HAP-1 (cell line): ENCODE results near the gene PDCD11.

Experiments
- DNase-seq, 2 experiments: peaks; one replicate each; pipeline ENCODE4 v3.0.0-alpha.2; 2016 to 2020; ENCODE audit warnings: low spot score in 2 of 2
- H3K27me3 ChIP-seq: fragments of 250-450 bp; sonication (Bioruptor Pico); 2 replicates; pipeline ENCODE4 v1.5.1; 2020; ENCODE audit warnings: low read depth, mild to moderate bottlenecking, moderate library complexity
- H3K36me3 ChIP-seq: fragments of 250-450 bp; sonication (Bioruptor Pico); replicated peaks from 2 replicates; pipeline ENCODE4 v1.5.1; 2020; ENCODE audit warnings: mild to moderate bottlenecking
- H3K4me1 ChIP-seq: fragments of 250-450 bp; sonication (Bioruptor Pico); 2 replicates; pipeline ENCODE4 v1.5.1; 2020; ENCODE audit warnings: mild to moderate bottlenecking
- H3K4me3 ChIP-seq: fragments of 250-450 bp; sonication (Bioruptor Pico); 2 replicates; pipeline ENCODE4 v1.5.1; 2020; ENCODE audit warnings: mild to moderate bottlenecking, moderate library complexity
- H3K9me3 ChIP-seq: fragments of 250-450 bp; sonication (Bioruptor Pico); 2 replicates; pipeline ENCODE4 v1.5.1; 2020; ENCODE audit warnings: mild to moderate bottlenecking, moderate library complexity
- in situ Hi-C: fragments of 300-500 bp; cut with MboI; formaldehyde crosslinking; loops from 3 replicates; pipeline ENCODE4 v1.14.3; 2020; ENCODE audit warnings: low sequenced_read_pairs, inconsistent platforms, mixed read lengths

The PDCD11 gene

GRCh38 chr10:103448746-103449145 lies 52.3 kb downstream of the PDCD11 start:
- no peak for DNase-seq
- Histone ChIP-seq H3K27me3 (no peaks in the 10 kb centered on the region), H3K4me3 (no peak overlapping the region), H3K9me3 (no peaks in the 10 kb centered on the region), H3K36me3 (peaks cover 37% of the 10 kb centered on the region), H3K4me1 (peaks cover 6% of the 10 kb centered on the region)
- in situ Hi-C loops: no loop called here

- no peak overlapping the region for H3K4me3 ChIP-seq
- H3K36me3 ChIP-seq: peaks cover 30% of the 10 kb centered on the region
- H3K27me3 ChIP-seq: no peaks in the 10 kb centered on the region
- DNase-seq: no peak
- no peaks in the 10 kb centered on the region for H3K9me3 ChIP-seq
- in situ Hi-C loops: no loop called here
- peaks cover 6% of the 10 kb centered on the region for H3K4me1 ChIP-seq
Observed at GRCh38 chr10:103449208-103450144, 53.0 kb downstream of the PDCD11 start.

- Histone ChIP-seq H3K9me3 (no peaks in the 10 kb centered on the region), H3K4me1 (peaks cover 6% of the 10 kb centered on the region), H3K36me3 (peaks cover 22% of the 10 kb centered on the region), H3K4me3 (no peak overlapping the region), H3K27me3 (no peaks in the 10 kb centered on the region)
- in situ Hi-C loops: no loop called here
- DNase-seq: no peak
Observed at GRCh38 chr10:103450201-103450695, 53.8 kb downstream of the PDCD11 start.

GRCh38 chr10:103451091-103451813 lies 54.8 kb downstream of the PDCD11 start:
- Histone ChIP-seq H3K9me3 (no peaks in the 10 kb centered on the region), H3K36me3 (peaks cover 12% of the 10 kb centered on the region), H3K27me3 (no peaks in the 10 kb centered on the region), H3K4me1 (peaks cover 6% of the 10 kb centered on the region), H3K4me3 (peak overlapping the region; percentile 27)
- in situ Hi-C loops: no loop called here
- DNase-seq: peak in 1 of 2 experiments; percentile 66

GRCh38 chr10:103451831-103452505 lies 55.5 kb downstream of the PDCD11 start, which contains the start of gene CALHM2:
CALHM2 (minus strand) TSS chr10:103452370; CDS start chr10:103449941, 2,429 bp downstream.
- Histone ChIP-seq H3K9me3 (no peaks in the 10 kb centered on the region), H3K4me1 (peaks cover 6% of the 10 kb centered on the region), H3K27me3 (no peaks in the 10 kb centered on the region), H3K4me3 (peak within 1 kb of the TSS; percentile 27), H3K36me3 (peaks cover 5% of the 10 kb centered on the region)
- in situ Hi-C loops: no loop called here
- DNase-seq: peak in 1 of 2 experiments; percentile 70

GRCh38 chr10:103452506-103453230 lies 56.2 kb downstream of the PDCD11 start:
- Histone ChIP-seq H3K9me3 (no peaks in the 10 kb centered on the region), H3K27me3 (no peaks in the 10 kb centered on the region), H3K4me1 (peaks cover 6% of the 10 kb centered on the region), H3K36me3 (no peaks in the 10 kb centered on the region; the same call in 1 of the 2 replicates), H3K4me3 (peak overlapping the region; percentile 27)
- in situ Hi-C loops: no loop called here
- DNase-seq: no peak

GRCh38 chr10:103454026-103454425 lies 57.6 kb downstream of the PDCD11 start:
- Histone ChIP-seq H3K36me3 (no peaks in the 10 kb centered on the region), H3K4me1 (peaks cover 6% of the 10 kb centered on the region), H3K27me3 (no peaks in the 10 kb centered on the region), H3K9me3 (no peaks in the 10 kb centered on the region), H3K4me3 (no peak overlapping the region)
- DNase-seq: no peak
- in situ Hi-C loops: no loop called here

- Histone ChIP-seq H3K4me3 (no peak overlapping the region), H3K27me3 (no peaks in the 10 kb centered on the region), H3K9me3 (no peaks in the 10 kb centered on the region), H3K36me3 (no peaks in the 10 kb centered on the region), H3K4me1 (peaks cover 6% of the 10 kb centered on the region)
- in situ Hi-C loops: no loop called here
- no peak for DNase-seq
Observed at GRCh38 chr10:103455235-103455634, 58.8 kb downstream of the PDCD11 start.

- no peak for DNase-seq
- peaks cover 2% of the 10 kb centered on the region for H3K4me1 ChIP-seq
- in situ Hi-C loops: no loop called here
Observed at GRCh38 chr10:103456074-103456660, 59.7 kb downstream of the PDCD11 start.

GRCh38 chr10:103457176-103457712 lies 60.8 kb downstream of the PDCD11 start:
- H3K36me3 ChIP-seq: no peaks in the 10 kb centered on the region
- no peaks in the 10 kb centered on the region for H3K9me3 ChIP-seq
- no peak overlapping the region for H3K4me3 ChIP-seq
- no peaks in the 10 kb centered on the region for H3K27me3 ChIP-seq
- in situ Hi-C loops: no loop called here
- H3K4me1 ChIP-seq: no peaks in the 10 kb centered on the region; the same call in 1 of the 2 replicates
- DNase-seq: no peak

More at GRCh38 chr10:103456074-103456660, 59.7 kb downstream of the PDCD11 start:
- H3K36me3 ChIP-seq: no peaks in the 10 kb centered on the region
- H3K4me3 ChIP-seq: no peak overlapping the region
- H3K27me3 ChIP-seq: no peaks in the 10 kb centered on the region
- no peaks in the 10 kb centered on the region for H3K9me3 ChIP-seq

- H3K36me3 ChIP-seq: no peaks in the 10 kb centered on the region
- no peaks in the 10 kb centered on the region for H3K4me1 ChIP-seq
- DNase-seq: no peak
- in situ Hi-C loops: no loop called here
- H3K27me3 ChIP-seq: no peaks in the 10 kb centered on the region
- H3K9me3 ChIP-seq: no peaks in the 10 kb centered on the region
- H3K4me3 ChIP-seq: no peak overlapping the region
Observed at GRCh38 chr10:103457896-103458583, 61.6 kb downstream of the PDCD11 start.

- Histone ChIP-seq H3K4me3 (no peak within 1 kb of the TSS), H3K27me3 (no peaks in the 10 kb centered on the region), H3K4me1 (no peaks in the 10 kb centered on the region), H3K9me3 (no peaks in the 10 kb centered on the region), H3K36me3 (no peaks in the 10 kb centered on the region)
- in situ Hi-C loops: no loop called here
- DNase-seq: no peak
Observed at GRCh38 chr10:103458720-103459119, 62.3 kb downstream of the PDCD11 start, which contains the start of gene CALHM1. CALHM1 (minus strand) TSS chr10:103458900; CDS start chr10:103458751, 149 bp downstream.
